Occipital lobe (tissue), 2 donors: ENCODE results near the gene ADAM30. TPM values are rescaled to one million over a fixed set of nuclear protein-coding genes. Genes with fewer than 3 reads are reported as not detected.

Source experiments
- DNase-seq: peaks from one replicate; lab custom pipeline; 2025; lab: John Stamatoyannopoulos, UW
- total RNA-seq: library from RNA; depleted of rRNA; stranded (reverse); fragments of >200 nt; gene quantifications from one replicate; pipeline ENCODE4 v1.2.3, GENCODE V29; 2014

ADAM30 gene
- total RNA-seq = not detected

DNA sequence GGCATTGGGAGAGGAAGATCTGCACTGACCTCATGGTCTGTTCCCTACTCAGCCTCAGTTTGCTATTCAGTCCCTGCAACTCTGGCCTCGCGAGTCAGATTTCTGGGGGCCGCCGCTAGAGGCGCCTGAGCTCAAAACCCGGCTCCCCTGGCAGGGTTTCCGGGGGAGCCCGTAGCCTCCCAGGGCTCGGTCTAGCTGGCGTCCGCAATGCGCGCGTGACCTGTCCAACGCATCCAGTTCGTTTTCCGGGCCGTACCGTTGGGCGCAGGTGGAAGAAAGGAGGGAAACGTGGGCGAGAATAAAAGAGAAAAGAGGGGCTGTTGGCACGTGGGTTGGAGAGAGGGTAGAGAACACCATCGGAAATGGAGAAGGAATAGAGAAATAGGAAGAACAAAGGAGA lies at the start of gene ADAM30:
Gene ADAM30 (minus strand): TSS at position 213 of the 400 bp plus-strand sequence. CDS start 179 bp downstream, at position 34.
- no peak for DNase-seq

DNA sequence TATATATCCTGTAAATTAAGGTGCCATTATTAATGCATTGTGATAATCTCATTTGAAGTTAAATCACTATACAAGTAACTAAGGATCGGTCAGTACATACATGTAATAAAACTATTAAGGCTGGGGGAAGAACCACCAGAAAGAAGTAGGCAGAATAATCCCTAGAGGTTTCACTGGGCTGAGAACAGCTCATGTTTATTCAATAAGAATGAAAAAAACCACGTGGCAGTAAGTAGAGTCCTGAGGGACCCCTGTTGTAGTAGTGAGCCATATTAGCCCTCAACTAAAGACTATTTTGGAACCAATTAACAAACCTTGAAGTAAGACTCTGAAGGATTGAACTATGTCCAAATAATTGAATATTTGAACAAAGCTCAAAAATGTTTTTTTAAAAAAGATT lies 46.9 kb upstream of the ADAM30 start:
- DNase-seq = no peak

DNA sequence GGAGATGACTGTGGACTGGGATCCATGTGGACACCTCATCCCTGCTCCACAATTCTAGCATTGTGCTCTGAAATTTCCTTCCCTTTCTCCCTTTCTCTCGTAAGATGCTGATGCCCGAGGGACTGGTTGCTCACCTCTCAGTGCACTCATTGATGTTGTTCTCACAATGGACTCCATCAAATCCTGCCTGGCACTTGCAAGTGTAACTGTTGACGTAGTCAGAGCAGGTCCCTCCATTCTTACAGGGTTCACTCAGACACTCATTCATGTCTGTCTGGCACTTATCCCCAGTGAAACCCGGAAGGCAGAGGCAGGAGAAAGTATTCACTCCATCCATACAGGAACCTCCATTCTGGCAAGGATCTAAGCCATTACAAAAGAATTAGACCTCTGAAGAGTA lies 45.1 kb upstream of the ADAM30 start:
- no peak for DNase-seq

DNA sequence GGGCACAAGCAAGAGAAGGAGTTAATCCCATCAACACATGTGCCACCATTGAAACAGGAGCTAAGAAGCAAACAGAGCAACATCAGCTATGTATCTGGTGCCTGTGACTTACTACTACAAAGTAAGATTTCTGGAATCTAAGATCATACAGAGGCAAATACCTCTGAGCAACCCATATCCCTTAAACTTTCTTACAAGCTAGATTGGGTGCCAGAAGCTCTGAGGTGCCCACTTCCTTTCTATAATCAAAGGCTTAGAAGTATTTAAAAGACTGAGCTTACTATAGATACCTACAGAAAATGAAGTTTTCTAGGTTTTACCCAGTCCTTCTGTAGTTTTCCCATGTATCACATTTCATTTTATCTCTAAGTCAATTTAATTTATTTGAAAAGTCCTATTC lies 44.4 kb upstream of the ADAM30 start:
- no peak for DNase-seq

DNA sequence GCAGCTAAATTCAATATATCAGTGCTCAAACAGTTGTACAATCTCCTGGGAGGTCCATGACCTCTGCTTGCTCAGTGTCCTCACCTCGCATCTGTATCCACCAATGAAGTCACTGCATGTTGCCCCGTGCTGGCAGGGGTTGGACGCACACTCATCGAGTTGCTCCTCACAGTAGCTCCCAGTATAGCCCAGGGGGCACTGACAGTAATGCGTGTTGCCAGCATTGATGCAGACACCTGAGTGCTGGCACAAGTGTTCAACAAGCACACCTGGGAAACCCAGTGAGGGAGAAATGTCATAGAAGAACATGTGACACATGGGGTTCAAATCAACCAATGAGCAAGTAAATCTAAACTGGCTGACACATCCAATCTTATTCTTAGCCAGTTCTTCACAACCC lies 40.9 kb upstream of the ADAM30 start:
- DNase-seq = no peak

DNA sequence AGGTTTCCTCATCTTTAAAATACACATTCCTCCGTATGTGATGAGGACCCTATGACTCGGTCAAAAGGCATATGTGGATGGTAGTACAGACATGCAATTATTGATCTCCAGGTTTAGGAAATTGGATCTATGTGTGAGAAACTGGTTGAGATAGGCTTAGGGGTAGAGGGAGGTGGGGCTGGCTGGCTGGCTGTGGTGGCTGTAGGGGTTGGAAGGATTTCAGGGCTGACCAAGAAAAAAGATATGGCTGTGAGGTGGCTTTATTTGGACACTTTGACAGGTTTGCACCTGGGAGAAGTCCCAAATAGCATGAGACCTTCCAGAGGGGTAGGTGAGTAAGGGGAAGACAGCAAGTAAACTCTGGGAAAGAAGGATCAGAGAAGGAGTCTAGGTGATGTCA lies 39.6 kb upstream of the ADAM30 start:
- no peak for DNase-seq

DNA sequence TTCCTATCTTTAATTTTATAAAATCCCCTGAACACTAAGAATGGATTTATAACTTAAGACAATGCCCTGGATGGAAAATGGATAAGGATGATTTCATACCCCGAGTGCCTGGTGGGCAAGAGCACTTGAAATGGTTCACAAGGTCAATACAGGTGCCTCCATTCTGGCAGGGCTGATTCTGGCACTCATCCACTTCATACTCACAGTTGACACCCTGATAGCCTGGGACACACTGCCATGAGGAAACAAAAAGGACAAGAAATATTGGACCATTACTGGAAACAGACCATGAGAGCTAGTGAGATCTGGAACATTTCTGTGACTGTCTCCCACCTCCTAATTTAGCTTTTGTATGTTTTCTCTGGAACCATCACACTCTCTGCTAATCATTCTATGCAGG lies 39.1 kb upstream of the ADAM30 start:
- no peak for DNase-seq

DNA sequence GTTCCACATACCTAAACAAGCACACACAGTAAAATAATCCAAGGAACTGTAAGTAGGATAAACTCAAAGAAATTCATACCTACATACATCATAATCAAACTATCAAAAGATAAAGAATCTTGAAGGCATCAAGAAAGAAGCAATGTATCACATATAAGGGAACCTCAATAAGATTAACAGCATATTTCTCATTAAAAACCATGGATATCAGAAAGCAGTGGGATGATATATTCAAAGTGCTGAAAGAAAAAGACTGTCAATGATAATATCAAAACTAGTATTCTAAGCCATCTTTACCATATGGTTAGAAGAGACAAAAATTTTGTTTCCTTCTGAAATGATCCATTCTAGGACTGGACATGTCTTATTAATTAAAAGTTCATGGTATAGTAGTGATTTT lies 37.1 kb upstream of the ADAM30 start:
- DNase-seq = no peak

DNA sequence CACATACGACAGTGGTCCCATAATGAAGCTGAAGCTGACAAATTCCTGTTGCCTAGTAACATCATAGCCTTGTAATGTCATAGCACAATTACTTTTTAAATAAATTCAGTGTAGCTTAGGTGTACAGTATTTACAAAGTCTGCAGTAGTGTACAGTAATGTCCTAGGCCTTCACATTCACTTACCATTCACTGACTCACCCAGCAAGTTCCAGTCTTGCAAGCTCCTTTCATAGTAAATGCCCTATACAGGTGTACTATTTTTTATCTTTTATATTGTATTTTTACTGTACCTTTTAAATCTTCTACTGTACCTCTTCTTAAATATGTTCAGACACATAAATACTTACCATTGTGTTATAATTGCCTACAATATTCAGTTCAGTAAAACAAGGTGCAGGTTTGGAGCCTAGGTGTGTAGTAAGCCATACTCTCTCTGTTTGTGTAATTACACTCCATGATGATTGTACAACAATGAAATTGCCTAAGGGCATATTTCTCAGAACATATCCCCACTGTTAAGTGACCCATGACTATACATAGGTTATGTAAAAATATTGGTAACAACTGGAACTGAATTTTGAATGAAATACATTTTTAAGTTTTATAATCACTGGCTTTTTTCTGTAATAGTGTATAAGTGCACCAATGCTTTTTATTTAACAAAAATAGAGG lies 33.5 kb upstream of the ADAM30 start:
- DNase-seq = no peak

DNA sequence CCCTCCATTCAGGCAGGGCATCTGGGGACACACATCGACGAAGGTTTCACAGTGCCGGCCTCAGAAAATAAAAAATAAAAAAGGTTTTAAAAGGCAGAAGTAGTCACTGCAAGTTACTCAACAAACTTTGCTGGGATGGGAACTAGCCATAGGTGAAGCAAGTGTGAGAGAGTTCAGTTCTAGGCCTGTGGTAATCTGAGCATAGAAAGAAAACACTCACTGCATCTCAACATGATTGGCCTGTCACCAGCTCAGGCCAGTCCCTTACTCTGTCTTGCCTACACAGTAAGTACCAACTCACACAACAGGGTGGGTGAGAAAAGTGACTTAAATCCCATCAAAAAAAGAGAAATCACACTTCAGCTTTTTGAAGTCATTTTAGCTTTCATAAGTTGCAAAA lies 30.2 kb upstream of the ADAM30 start:
- no peak for DNase-seq

DNA sequence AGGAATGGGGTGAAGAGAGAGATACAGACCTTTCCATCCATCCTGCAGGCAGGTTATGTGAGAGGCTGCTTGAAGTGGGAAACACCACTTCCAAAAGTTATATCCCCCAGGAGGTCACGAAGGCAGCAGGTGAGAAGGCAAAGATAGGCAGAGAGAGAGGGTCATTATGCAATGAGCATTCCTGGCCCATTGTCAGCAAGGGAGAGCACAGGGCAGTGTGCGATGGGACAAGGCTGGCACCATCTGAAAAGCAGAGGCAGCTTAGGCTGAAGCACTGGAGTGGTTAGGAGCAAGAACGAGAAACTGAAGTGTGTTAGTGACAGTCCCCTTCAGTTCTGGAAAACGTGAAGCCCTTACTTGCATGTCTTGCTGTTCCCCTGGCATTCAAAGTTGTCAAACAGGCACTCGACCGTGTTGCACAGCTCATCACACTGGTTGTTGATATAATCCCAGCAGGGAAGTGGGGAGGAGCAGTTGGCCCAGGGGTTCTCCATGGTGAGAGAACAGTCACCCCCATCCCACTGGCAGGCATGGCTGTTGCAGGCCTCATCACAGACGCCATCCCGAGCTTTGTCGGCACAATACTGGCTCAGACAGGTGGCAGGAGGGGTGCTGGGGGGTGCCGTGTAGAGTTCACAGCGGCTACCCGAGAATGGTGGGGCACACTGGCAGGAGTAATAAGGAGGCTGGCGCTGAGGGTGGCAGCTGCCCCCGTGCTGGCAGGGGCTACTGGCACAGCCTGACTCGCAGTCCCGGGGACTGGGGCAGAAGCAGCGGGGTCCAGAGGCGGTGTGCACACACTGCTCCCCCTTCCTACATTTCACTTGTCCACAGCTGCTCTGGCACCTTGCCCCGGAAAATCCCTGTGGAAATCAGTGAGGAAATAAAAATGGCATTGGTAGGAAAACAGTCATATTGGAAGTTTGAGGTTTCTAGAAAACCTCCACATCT lies 28.9 kb upstream of the ADAM30 start:
- no peak for DNase-seq

DNA sequence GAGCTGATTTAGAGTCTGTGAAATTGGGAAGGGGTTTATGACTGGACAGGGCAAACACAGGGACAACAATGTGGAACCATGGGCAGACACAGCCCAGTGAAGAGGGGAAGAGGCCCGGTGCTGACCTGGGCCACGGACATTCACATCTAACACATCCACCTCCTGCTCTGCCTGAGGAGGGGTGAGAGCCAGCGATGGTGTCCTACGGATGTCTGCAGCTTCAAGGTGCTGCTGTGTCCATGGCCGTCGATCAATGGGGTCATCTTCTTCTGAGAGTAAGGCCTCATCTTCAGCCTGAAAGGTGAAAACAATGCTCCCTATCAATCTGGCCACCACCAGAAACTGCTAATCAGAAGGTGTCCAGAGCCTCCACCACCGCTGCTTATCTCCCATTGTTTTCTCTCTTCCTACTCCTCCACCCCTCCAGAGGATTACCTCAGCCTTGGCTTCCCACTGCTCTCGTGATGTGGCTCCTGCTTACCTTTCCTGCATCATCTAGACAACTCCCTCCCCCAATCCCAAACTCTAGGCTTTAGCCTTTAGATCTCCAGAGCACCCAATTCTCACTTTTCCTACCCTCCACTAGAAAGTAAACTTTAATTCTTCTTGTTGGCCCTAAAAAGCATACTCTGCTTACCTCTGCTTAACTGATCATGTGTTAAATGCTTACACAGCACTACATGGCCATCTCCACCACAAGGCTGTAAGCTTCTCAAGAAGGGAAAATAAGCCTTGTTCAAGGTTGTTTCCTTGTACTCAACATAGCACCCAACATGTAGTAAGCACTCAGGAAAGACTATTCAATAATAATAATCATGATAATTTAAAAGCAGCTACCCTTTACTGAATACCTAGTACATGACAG lies 24.0 kb upstream of the ADAM30 start:
- DNase-seq = no peak

DNA sequence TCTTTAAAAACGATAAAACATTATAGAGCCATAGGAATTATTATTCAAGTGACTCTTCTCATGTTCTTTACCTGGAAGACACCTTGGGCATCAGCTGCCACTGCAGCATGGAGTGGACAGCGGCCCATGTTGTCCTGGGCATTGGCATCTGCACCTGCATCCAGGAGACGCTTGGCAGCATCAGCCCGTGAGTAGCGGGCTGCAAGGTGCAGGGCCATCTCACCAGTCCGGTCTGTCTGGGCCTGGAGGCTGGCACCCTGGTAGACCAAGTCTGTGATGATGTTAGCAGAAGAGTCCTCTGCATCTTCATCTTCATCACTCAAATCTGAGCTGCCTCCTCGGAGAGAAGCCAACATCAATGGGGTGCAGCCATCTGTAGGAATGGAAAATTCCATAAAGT lies 22.9 kb upstream of the ADAM30 start:
- DNase-seq = no peak

DNA sequence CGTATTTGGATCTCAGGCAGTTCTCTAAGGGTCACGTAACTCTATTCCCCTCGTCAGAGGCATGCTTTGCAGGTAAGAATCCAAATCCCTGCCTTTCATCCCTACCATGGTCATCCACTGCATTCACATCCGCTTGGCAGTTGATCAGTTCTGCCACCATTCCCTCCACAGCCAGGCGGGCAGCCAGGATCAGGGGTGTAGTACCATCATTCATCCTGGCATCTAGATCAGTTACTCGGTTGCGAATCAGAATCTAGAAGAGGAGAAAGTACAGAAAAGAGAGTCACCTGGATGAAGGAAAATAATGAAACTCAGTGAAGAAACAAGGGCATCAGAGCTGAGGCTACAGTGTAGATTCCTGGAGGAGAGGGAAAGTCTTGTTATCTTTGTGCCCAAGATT lies 22.0 kb upstream of the ADAM30 start:
- no peak for DNase-seq

DNA sequence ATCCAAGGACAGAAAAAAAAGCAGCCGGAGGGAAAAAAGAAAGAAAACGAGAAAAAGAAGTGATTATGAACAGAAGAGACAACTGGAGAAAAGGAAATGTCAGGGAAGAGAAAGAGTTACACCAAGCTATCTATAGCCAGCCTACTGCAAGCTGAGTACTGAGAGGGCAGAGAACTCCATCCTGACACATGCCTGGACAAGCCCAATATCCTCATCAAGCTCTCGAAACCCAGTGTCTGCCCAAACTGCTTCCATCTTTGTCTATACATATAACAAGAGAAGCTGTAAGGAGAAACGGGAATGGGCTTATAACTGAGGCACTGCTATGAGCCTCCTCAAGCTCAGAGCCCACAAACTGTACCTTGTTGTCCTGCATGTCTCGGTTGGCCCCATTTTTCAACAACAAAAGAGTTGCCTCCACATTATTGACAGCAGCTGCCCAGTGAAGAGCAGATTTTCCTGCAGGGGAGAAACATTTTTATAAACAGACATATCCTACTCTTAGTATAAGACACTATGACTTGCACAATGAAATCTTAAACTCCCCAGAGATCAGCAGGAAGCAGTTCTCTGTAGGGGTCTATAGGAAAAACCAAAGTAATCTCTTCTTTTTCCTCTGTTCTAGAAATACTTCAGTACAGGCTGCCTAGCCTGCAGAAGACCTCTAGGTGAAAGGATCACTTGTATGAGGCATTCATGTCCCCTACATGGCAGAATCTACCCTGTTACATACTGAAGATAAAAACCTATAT lies 21.2 kb upstream of the ADAM30 start:
- no peak for DNase-seq

DNA sequence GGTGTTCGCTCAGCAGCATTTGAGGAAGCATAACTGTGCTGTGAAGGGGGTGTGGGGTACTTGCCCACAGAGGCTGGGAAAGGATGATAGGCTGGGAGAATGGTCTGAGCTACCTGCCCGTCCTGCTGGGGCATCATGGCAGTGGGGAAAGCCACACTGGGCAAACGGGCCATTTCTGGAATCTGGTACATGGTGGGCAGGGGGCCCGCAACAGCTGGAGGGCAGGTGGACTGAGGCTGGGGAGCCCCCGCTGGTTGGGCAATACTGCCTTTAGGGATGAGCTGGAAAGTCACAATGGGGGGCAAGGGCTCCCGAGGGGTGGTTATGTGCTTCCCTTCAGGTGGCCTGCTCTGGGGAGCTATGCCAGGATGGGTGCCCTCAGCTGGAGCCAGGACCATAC lies 19.2 kb upstream of the ADAM30 start:
- no peak for DNase-seq

DNA sequence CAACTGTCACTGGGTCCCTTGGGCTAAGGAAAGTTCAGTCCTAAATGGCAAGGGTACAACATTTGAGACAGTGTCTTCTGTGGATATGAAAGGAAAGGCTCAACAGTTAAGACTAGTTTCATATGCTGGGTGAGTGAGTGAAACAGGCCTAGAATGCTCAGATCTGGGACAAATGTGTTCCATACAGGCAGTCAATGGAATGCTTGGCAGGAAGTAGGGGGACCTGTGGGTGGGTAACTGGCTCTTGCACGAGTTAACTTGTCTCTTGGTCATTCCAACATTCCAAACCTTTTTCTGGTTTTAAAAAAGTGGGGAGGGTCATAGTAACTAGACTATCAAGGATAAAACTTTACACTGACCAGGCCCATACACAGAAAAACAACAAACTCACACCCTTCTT lies 17.8 kb upstream of the ADAM30 start:
- DNase-seq = no peak

DNA sequence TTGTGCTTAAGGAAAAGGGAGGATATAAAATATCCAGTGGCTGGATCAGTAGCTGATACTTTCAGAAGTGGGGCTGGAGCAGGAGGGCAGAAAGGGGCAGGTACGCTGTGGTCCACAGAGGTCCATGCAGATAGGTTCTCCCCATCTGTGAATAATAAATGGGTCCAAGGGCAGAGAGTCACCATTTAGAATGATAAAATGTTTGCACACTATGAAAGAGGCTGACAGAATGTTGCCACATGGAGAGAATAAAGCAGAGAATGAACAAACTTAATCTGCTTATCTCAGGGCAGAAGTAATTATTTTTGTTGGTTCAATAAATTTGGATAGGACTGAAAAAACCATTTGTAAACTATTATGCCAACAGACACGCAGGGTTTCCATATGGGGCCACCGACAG lies 16.6 kb upstream of the ADAM30 start:
- DNase-seq = no peak

DNA sequence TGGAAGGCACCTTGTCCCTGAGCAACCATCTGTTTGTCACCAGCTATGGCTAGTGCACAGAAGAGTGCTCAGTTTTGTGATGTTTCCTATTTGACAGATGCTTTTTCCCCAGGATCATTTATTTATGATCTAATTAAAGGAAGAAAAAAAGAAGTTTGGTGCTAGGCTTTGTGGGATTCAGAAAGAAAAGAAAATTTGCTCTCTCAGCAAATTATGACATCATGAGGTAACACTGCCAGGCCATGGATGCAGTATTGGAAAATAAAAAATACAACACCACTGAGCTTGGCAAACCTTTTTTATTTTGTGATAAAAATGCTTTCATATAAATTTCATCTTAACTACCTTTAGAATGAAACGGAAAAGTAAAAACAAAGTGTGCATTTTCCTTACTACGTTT lies 15.5 kb upstream of the ADAM30 start:
- no peak for DNase-seq

DNA sequence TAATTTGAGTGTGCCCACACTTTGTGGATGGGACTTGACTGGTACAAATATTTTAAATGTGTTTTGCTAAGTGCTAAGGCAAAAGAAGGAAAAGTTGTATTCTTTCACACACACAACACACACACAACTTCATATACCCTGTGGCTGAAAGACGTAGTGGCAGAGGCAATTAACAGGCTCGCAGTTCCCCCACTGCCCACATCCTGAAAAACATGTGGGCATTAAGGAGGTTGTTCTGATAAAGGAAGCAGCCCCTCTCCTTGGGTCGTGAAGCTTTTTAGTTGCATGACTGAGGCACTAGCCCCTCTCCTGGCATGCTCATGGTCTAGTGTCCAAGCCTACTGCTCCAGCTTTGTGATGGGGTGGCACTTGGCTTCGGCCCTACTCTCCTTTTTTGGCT lies 14.3 kb upstream of the ADAM30 start:
- DNase-seq = no peak

DNA sequence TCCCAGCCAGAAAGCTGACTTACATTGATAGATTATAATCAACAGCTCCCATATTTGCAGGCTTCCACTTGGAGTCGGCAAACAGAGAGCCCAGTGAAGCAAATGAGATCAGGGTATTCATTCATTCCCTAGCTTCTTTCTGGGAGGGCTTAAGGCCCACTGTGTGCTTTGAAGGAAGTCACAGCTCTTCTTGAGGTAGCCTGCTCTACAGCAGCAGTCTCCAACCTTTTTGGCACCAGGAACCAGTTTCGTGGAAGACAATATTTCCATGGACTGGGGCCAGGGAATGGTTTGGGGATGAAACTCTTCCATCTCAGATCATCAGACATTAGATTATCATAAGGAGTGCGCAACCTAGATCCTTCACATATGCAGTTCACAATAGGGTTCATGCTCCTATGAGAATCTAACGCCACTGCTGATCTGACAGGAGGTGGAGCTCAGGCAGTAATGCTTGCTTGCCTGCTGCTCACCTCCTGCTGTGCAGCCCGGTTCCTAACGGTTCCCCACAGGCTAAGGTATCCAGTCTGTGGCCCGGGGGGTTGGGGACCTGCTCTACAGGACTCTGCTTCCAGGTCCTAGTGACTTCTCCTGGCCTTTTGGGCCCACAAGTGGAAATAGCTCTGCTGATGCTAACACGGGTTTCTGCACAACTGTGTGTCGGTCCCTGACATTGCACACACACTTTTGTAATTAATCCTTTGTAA lies 13.7 kb upstream of the ADAM30 start:
- no peak for DNase-seq
